Neuronal stem cell (in vitro differentiated cells): Measurements from ENCODE around the gene BID.

Source experiments
- DNase-seq: peaks from one replicate; pipeline ENCODE4 v3.0.0-alpha.2; 2013; ENCODE audit warnings: low spot score
- H2AFZ ChIP-seq: one replicate; pipeline ENCODE4 v1.6.1; 2013; ENCODE audit warnings: mild to moderate bottlenecking, low read length, inconsistent platforms
- H2AK5ac ChIP-seq: 2 replicates; pipeline ENCODE4 v1.6.1; 2013; ENCODE audit warnings: low read depth, mild to moderate bottlenecking, inconsistent platforms, low read length, moderate library complexity, mixed read lengths
- H2BK120ac ChIP-seq: 2 replicates; pipeline ENCODE4 v1.6.1; 2013; ENCODE audit warnings: low read depth, mild to moderate bottlenecking, inconsistent platforms, low read length, moderate library complexity, mixed read lengths
- H2BK12ac ChIP-seq: one replicate; pipeline ENCODE4 v1.6.1; 2013; ENCODE audit warnings: low read length, inconsistent platforms
- H2BK15ac ChIP-seq: 2 replicates; pipeline ENCODE4 v1.6.1; 2013; ENCODE audit warnings: mild to moderate bottlenecking, low read length, inconsistent platforms, mixed read lengths
- H2BK5ac ChIP-seq: one replicate; pipeline ENCODE4 v1.6.1; 2013; ENCODE audit warnings: inconsistent platforms, mild to moderate bottlenecking, low read length, moderate library complexity
- H3K14ac ChIP-seq: one replicate; pipeline ENCODE4 v1.6.1; 2013; ENCODE audit warnings: low read length, inconsistent platforms
- H3K18ac ChIP-seq: 2 replicates; pipeline ENCODE4 v1.6.1; 2013; ENCODE audit warnings: low read length, inconsistent platforms
- H3K23ac ChIP-seq: 2 replicates; pipeline ENCODE4 v1.6.1; 2013; ENCODE audit warnings: low read depth, mild to moderate bottlenecking, mixed read lengths, low read length, inconsistent platforms; ENCODE audit not compliant: poor library complexity
- H3K27ac ChIP-seq: replicated peaks from 3 replicates; pipeline ENCODE4 v1.5.1; 2013; ENCODE audit warnings: low read length, inconsistent platforms
- H3K27me3 ChIP-seq, 3 experiments: 2 replicates each; pipeline ENCODE4 v1.6.1; 2013; ENCODE audit warnings: low read length in 3 of 3, mild to moderate bottlenecking in 2 of 3, inconsistent platforms in 1 of 3, low read depth in 1 of 3, mixed read lengths in 1 of 3, moderate library complexity in 1 of 3; ENCODE audit not compliant: control insufficient read depth in 3 of 3, insufficient read depth in 3 of 3
- H3K36me3 ChIP-seq, 2 donors: replicated peaks in 1 of 2; 2 replicates each; pipeline ENCODE4 v1.6.1; 2013; ENCODE audit warnings: low read length in 2 of 2; ENCODE audit not compliant: control insufficient read depth in 2 of 2, insufficient read depth in 2 of 2
- H3K4ac ChIP-seq: 2 replicates; pipeline ENCODE4 v1.6.1; 2013; ENCODE audit warnings: inconsistent platforms, mild to moderate bottlenecking, low read length, moderate library complexity
- H3K4me1 ChIP-seq, 2 donors: 1 replicate in 1 of 2; 2 replicates in 1 of 2; pipeline ENCODE4 v1.6.1; 2013; ENCODE audit warnings: low read length in 2 of 2, low read depth in 1 of 2; ENCODE audit not compliant: control insufficient read depth in 2 of 2, insufficient read depth in 1 of 2
- H3K4me2 ChIP-seq: one replicate; pipeline ENCODE4 v1.6.1; 2013; ENCODE audit warnings: mild to moderate bottlenecking, low read length, inconsistent platforms; ENCODE audit not compliant: insufficient read depth, poor library complexity, severe bottlenecking
- H3K4me3 ChIP-seq, 2 donors: 2 replicates each; pipeline ENCODE4 v1.5.1; 2013; ENCODE audit warnings: low read length in 2 of 2, mild to moderate bottlenecking in 2 of 2, inconsistent platforms in 1 of 2, moderate library complexity in 1 of 2
- H3K79me1 ChIP-seq: one replicate; pipeline ENCODE4 v1.6.1; 2013; ENCODE audit warnings: low read depth, mild to moderate bottlenecking, inconsistent platforms, low read length, moderate library complexity
- H3K9ac ChIP-seq: one replicate; pipeline ENCODE4 v1.6.1; 2013; ENCODE audit warnings: mild to moderate bottlenecking, low read depth, low read length, inconsistent platforms; ENCODE audit not compliant: poor library complexity
- H3K9me3 ChIP-seq, 2 donors: replicated peaks in 1 of 2; 2 replicates each; pipeline versions ENCODE3 to v1.6.1; 2013; ENCODE audit warnings: low read length in 2 of 2, mild to moderate bottlenecking in 2 of 2, inconsistent platforms in 1 of 2, low read depth in 1 of 2, mixed read lengths in 1 of 2, moderate library complexity in 1 of 2; ENCODE audit not compliant: control insufficient read depth in 2 of 2, insufficient read depth in 1 of 2
- H4K8ac ChIP-seq: one replicate; pipeline ENCODE4 v1.6.1; 2013; ENCODE audit warnings: low read depth, mild to moderate bottlenecking, inconsistent platforms, low read length, moderate library complexity
- H4K91ac ChIP-seq: one replicate; pipeline ENCODE4 v1.6.1; 2013; ENCODE audit warnings: low read length, low read depth, mild to moderate bottlenecking, inconsistent platforms; ENCODE audit not compliant: poor library complexity
- WGBS, 2 donors: extraction: QIAGEN DNeasy Blood & Tissue Kit; methylation state at CpG; one replicate each; pipeline ENCODE4 v1.1.7; 2013; ENCODE audit warnings: missing lambda C conversion rate in 2 of 2, mixed read lengths in 1 of 2; ENCODE audit not compliant: insufficient read length in 2 of 2, insufficient replicate concordance in 1 of 2; ENCODE audit errors: extremely low coverage in 2 of 2; 5-methylcytosine and 5-hydroxymethylcytosine counted together

The BID gene

GRCh38 chr22:17753401-17753989 is 20.8 kb downstream of the BID start:
- Histone ChIP-seq H2BK5ac (no peak overlapping the region), H2BK12ac (no peak overlapping the region), H3K9ac (no peak overlapping the region), H4K8ac (no peak overlapping the region), H3K4me2 (no peak overlapping the region), H2AK5ac (no peak overlapping the region), H2BK120ac (no peak overlapping the region), H3K4ac (no peak overlapping the region), H3K18ac (no peak overlapping the region), H2BK15ac (no peak overlapping the region), H2AFZ (no peak overlapping the region), H3K4me1 (peaks cover 0 to 4% of the 10 kb centered on the region in 2 donors), H3K14ac (no peak overlapping the region), H3K23ac (no peak overlapping the region), H3K9me3 (no peaks in the 10 kb centered on the region), H3K36me3 (no peaks in the 10 kb centered on the region), H3K79me1 (peaks cover 3% of the 10 kb centered on the region), H3K4me3 (peak overlapping the region in 1 of 2 donors; percentile 51), H3K27me3 (no peaks in the 10 kb centered on the region), H3K27ac (no peak overlapping the region), H4K91ac (no peak overlapping the region)
- WGBS, 2 donors: no CpG with 5 or more reads among the region's 13 CpGs
- no peak for DNase-seq

- Histone ChIP-seq H2BK120ac (no peak overlapping the region), H3K79me1 (peaks cover 3% of the 10 kb centered on the region), H3K4me3 (no peak overlapping the region), H2BK5ac (no peak overlapping the region), H2AK5ac (peak overlapping the region; percentile 27), H3K23ac (peak overlapping the region; percentile 29), H4K8ac (no peak overlapping the region), H2AFZ (no peak overlapping the region), H3K36me3 (no peaks in the 10 kb centered on the region), H3K14ac (peak overlapping the region; percentile 94), H3K18ac (no peak overlapping the region), H3K27me3 (no peaks in the 10 kb centered on the region), H2BK12ac (peak overlapping the region; percentile 41), H3K9me3 (no peaks in the 10 kb centered on the region), H3K27ac (no peak overlapping the region), H3K4me1 (peaks cover 0 to 4% of the 10 kb centered on the region in 2 donors), H2BK15ac (no peak overlapping the region), H4K91ac (no peak overlapping the region), H3K9ac (no peak overlapping the region), H3K4me2 (no peak overlapping the region), H3K4ac (no peak overlapping the region)
- DNase-seq: no peak
- no CpG with 5 or more reads among the region's 6 CpGs for WGBS, 2 donors
Measured at GRCh38 chr22:17751596-17751995, 22.7 kb downstream of the BID start.

GRCh38 chr22:17749605-17750395 is 24.5 kb downstream of the BID start:
- Histone ChIP-seq H3K9ac (no peak overlapping the region), H2AFZ (no peak overlapping the region), H3K9me3 (no peaks in the 10 kb centered on the region), H4K91ac (peak overlapping the region; percentile 53), H2BK120ac (no peak overlapping the region), H3K4ac (no peak overlapping the region), H2BK5ac (no peak overlapping the region), H3K36me3 (no peaks in the 10 kb centered on the region), H4K8ac (no peak overlapping the region), H3K79me1 (peaks cover 3% of the 10 kb centered on the region), H3K18ac (peak overlapping the region; percentile 44), H2BK12ac (no peak overlapping the region), H3K23ac (no peak overlapping the region), H3K27ac (no peak overlapping the region), H3K14ac (no peak overlapping the region), H3K4me1 (peaks cover 0 to 4% of the 10 kb centered on the region in 2 donors), H2AK5ac (peak overlapping the region; percentile 83), H2BK15ac (no peak overlapping the region), H3K4me3 (no peak overlapping the region), H3K27me3 (no peaks in the 10 kb centered on the region), H3K4me2 (no peak overlapping the region)
- no peak for DNase-seq
- WGBS, 2 donors: no CpG with 5 or more reads among the region's 35 CpGs

- Histone ChIP-seq H3K9me3 (no peaks in the 10 kb centered on the region), H3K4me1 (peaks cover 0 to 13% of the 10 kb centered on the region in 2 donors), H2BK120ac (no peak overlapping the region), H3K23ac (no peak overlapping the region), H2AFZ (no peak overlapping the region), H2BK15ac (peak overlapping the region; percentile 58), H3K27ac (no peak overlapping the region), H2AK5ac (peak overlapping the region; percentile 25), H4K8ac (no peak overlapping the region), H3K4ac (no peak overlapping the region), H3K79me1 (no peaks in the 10 kb centered on the region), H3K9ac (no peak overlapping the region), H2BK12ac (no peak overlapping the region), H4K91ac (no peak overlapping the region), H3K14ac (peak overlapping the region; percentile 17), H3K36me3 (no peaks in the 10 kb centered on the region), H3K27me3 (no peaks in the 10 kb centered on the region), H3K4me2 (no peak overlapping the region), H2BK5ac (no peak overlapping the region), H3K4me3 (no peak overlapping the region), H3K18ac (peak overlapping the region; percentile 7)
- DNase-seq: no peak
- WGBS, 2 donors: no CpG with 5 or more reads among the region's 40 CpGs
Measured at GRCh38 chr22:17748555-17749353, 25.5 kb downstream of the BID start.
